Hematopoietic multipotent progenitor cell treated with erythropoietin and hydrocortisone succinate and interleukin-3 and kit ligand, for 4 days (in vitro differentiated cells): ENCODE data around the gene MARK2.

Experiments
- DNase-seq: peaks from one replicate; pipeline ENCODE4 v3.0.0-alpha.2; 2015

MARK2 gene

DNA sequence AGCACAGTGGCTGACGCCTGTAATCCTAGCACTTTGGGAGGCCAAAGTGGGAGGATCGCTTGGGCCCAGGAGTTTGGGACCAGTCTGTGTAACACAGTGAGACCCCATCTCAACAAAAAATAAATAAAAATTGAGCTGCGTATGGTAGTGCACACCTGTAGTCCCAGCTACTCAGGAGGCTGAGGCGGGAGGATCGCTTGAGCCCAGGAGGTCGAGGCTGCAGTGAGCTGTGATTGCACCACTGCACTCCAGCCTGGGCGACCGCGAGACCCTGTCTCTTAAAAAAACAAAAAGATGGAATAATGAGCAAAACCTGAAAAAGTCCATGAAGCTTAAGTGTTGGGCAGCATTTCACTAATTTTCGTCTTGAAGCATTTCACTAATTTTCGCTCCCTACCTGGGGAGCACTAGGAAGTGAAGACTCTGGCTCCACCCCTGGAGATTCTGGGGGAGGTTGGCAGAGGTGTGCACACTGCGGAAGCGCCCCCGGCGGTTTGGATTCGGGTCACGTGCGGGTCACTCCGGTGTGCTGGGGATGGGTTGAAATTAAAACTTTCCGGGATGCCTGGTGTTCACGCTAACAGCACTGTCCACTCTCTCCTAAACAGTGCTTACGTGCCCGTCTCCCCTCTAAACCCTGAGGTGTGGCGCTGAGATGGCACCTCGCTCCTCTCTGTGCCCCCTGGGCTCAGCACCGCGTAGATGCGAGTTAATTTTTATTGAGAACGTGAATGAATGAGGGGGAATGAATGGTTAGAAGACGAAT is 99.0 kb downstream of the MARK2 start:
- peak; percentile 60 for DNase-seq

- DNase-seq, result peak; percentile 99
Measured at GRCh38 chr11:63938479-63939396, 99.8 kb downstream of the MARK2 start, which contains the start of gene NAA40. Gene NAA40 (plus strand): TSS chr11:63939002. CDS start chr11:63939097, 95 bp downstream.

- no peak for DNase-seq
Measured at GRCh38 chr11:63939397-63939891, 100.5 kb downstream of the MARK2 start.

DNA sequence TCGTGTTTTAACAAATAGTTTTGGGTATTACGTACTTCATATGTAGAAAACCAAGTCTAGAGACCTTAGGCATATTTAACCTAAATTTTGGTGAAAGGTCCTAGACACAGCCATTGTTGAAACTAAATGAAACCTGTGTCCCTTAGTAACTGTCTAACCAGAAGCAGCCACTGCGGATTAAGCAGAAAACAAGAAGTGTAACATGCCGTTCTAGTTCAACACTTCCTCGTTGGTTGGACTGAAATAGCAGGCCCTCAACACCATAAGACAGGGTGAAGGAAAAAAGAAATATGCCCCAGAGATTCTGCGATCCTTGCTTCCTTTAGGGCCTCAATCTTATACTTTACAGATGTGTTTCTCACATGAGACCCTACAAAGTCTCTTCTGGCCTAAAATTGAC is 101.9 kb downstream of the MARK2 start:
- DNase-seq, result peak; percentile 60

- DNase-seq, result no peak
Measured at GRCh38 chr11:63941901-63942300, 103.0 kb downstream of the MARK2 start.

DNA sequence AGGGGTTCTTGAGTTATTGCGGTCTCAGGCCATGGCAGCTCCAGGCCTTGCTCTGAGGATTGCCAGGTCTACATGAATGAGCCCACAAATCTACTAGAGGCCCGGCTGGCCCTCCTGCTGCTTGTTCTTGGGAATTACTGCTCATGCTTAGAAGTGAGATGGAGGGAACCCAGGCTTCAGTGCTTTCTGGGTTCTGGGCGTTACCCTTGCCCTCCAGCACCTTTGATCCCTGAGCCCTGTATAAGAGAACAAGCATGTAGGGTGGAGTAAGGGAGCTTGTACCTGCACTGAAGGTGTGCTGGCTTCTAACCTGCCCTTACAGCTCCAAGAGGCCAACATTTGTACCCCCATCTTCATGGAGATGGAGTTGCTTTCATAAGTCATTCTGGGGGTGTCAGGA is 103.9 kb downstream of the MARK2 start:
- DNase-seq, result no peak

DNA sequence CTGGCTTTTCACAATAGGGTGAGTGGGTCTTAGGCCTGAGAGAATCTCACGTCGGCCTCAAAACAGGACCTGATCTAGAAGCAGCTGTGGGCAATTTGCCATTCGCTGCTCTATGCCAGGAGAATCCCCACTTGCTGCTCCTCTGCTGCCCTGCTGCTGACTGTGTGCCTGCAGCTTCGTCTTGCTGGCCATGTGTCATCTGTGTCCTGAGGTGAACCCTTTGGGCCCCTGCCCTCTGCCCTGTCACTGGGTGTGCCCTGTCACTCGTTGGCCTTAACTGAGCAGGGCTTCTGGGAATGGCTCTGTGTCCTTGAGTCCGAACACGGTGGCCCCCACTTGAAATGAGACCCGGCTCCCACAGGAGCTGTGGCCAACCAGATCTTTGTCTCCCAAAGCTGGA is 106.1 kb downstream of the MARK2 start:
- DNase-seq, result peak; percentile 30

GRCh38 chr11:63945477-63946163 is 106.7 kb downstream of the MARK2 start:
- DNase-seq, result peak; percentile 77

GRCh38 chr11:63951779-63952536 is 113.0 kb downstream of the MARK2 start:
- peak; percentile 91 for DNase-seq

DNA sequence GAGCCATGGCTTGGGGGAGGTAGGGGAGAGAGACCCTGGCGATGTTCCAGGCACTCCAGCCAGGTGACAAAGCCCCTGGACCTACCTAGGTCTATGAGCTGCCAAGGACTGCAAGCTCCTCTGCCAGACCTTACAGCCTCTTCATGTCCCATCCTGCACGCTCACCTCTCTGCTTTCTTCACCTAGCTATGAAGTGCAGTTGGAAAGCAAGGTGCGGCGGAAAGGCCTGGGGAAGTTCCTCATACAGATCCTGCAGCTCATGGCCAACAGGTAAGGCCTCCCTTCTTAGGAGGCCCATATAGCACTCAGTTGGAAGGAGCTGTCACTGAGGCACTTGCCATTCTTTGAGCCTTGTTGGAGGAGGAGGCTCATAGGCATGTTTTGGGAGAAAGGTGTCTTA is 113.7 kb downstream of the MARK2 start:
- DNase-seq, result no peak

DNA sequence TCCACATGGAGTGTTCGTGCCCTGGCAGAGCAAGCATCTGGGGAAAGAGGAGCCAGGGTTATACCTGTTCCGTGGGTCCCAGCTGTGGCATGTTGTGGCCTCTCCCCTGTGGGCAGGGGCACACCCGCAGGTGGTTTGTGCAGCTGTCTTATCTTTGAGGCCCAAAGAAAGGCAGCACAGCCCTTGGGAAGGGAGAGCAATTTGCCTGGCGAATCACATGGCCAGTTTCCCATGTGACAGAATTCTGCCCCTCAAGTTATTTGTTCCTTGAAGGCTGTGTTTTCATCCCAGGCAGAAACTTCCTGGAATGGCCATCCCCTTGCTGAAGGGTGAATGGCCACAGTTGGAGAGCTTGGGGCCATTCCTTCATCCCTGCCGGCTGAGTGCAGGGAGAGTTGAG is 119.1 kb downstream of the MARK2 start:
- peak; percentile 68 for DNase-seq
